AG04449 (cell line): ENCODE measurements around the gene PIK3AP1.
"Not testable (repeated sequence)": the region's sequence is repeated elsewhere in the genome, so short reads cannot be mapped to it uniquely, and the experiment has no call there.

ENCODE experiments used
- CTCF ChIA-PET: fragments of 350-600 bp; formaldehyde crosslinking; extraction: SDS; loops from one replicate; lab custom pipeline; 2021; ENCODE audit warnings: antibody characterized with exemption; lab: Yijun Ruan, JAX
- POLR2A ChIA-PET: fragments of 400-600, 350-600 bp; formaldehyde crosslinking; extraction: SDS; loops from one replicate; lab custom pipeline; 2020; ENCODE audit warnings: antibody characterized with exemption, inconsistent platforms; lab: Yijun Ruan, JAX
- DNase-seq: peaks from one replicate; pipeline ENCODE4 v3.0.0-alpha.2; 2010; ENCODE audit warnings: low read depth, low spot score
- H3K4me3 ChIP-seq: 2 replicates; pipeline ENCODE4 v1.5.1; 2011; ENCODE audit warnings: low read depth, mild to moderate bottlenecking, control low read depth, low read length
- CTCF ChIP-seq: IDR thresholded peaks from one replicate; pipeline ENCODE4 v1.5.1; 2011; ENCODE audit warnings: mild to moderate bottlenecking, moderate library complexity, low read length, control low read depth, inconsistent platforms; ENCODE audit not compliant: insufficient read depth; ENCODE audit errors: missing control alignments

The PIK3AP1 gene

GRCh38 chr10:96700374-96701099 is 19.8 kb downstream of the PIK3AP1 start:
- TF ChIP-seq CTCF = no peak
- CTCF ChIA-PET = no interaction called here
- no peak for DNase-seq
- no peak overlapping the region for H3K4me3 ChIP-seq
- POLR2A ChIA-PET = no interaction called here

GRCh38 chr10:96699613-96700012 is 20.7 kb downstream of the PIK3AP1 start:
- no peak for TF ChIP-seq CTCF
- ChIA-PET POLR2A (no interaction called here), CTCF (no interaction called here)
- H3K4me3 ChIP-seq = no peak overlapping the region
- DNase-seq = no peak

GRCh38 chr10:96698305-96698704 is 22.0 kb downstream of the PIK3AP1 start:
- H3K4me3 ChIP-seq, DNase-seq, CTCF ChIA-PET, POLR2A ChIA-PET: not testable (repeated sequence)

GRCh38 chr10:96697438-96697837 is 22.9 kb downstream of the PIK3AP1 start:
- POLR2A ChIA-PET = no interaction called here
- no peak overlapping the region for H3K4me3 ChIP-seq
- no peak for TF ChIP-seq CTCF
- CTCF ChIA-PET = no interaction called here
- no peak for DNase-seq

- CTCF ChIA-PET = no interaction called here
- DNase-seq = no peak
- TF ChIP-seq CTCF = no peak
- H3K4me3 ChIP-seq = no peak overlapping the region
- POLR2A ChIA-PET = no interaction called here
Observed at GRCh38 chr10:96696845-96697425, 23.4 kb downstream of the PIK3AP1 start.

GRCh38 chr10:96695975-96696634 is 24.2 kb downstream of the PIK3AP1 start:
- CTCF ChIA-PET = no interaction called here
- TF ChIP-seq CTCF = no peak
- no peak overlapping the region for H3K4me3 ChIP-seq
- POLR2A ChIA-PET = no interaction called here
- no peak for DNase-seq

- H3K4me3 ChIP-seq = no peak overlapping the region
- no peak for DNase-seq
- ChIA-PET CTCF (no interaction called here), POLR2A (no interaction called here)
- no peak for TF ChIP-seq CTCF
Observed at GRCh38 chr10:96695366-96695765, 24.9 kb downstream of the PIK3AP1 start.
